C4-2B (cell line): ENCODE measurements around the gene TOM1L1.

Experiments
- H3K27ac ChIP-seq: fragments of 450-650 bp; 2 replicates; pipeline ENCODE4 v1.5.1; 2017
- CTCF ChIP-seq: fragments of 450-650 bp; conservative IDR thresholded peaks from 2 replicates; pipeline ENCODE4 v1.5.1; 2017; ENCODE audit warnings: mild to moderate bottlenecking
- ZFX ChIP-seq: fragments of 450-650 bp; IDR thresholded peaks from 2 replicates; pipeline ENCODE4 v1.6.1; 2017

TOM1L1 gene

GRCh38 chr17:54883939-54884338 lies 16.7 kb upstream of the TOM1L1 start:
- TF ChIP-seq ZFX (no peak), CTCF (no peak)
- no peak overlapping the region for H3K27ac ChIP-seq

GRCh38 chr17:54887787-54888186 lies 12.9 kb upstream of the TOM1L1 start:
- H3K27ac ChIP-seq = no peak overlapping the region
- no peak for TF ChIP-seq CTCF
- no peak for TF ChIP-seq ZFX

GRCh38 chr17:54888254-54888653 lies 12.4 kb upstream of the TOM1L1 start:
- TF ChIP-seq CTCF = no peak
- TF ChIP-seq ZFX = no peak
- H3K27ac ChIP-seq = no peak overlapping the region

- H3K27ac ChIP-seq = no peak overlapping the region
- TF ChIP-seq CTCF (no peak), ZFX (no peak)
Measured at GRCh38 chr17:54888981-54889380, 11.7 kb upstream of the TOM1L1 start.

- TF ChIP-seq ZFX (no peak), CTCF (peak; percentile 71)
Measured at GRCh38 chr17:54891176-54891821, 9.4 kb upstream of the TOM1L1 start.

GRCh38 chr17:54892360-54892759 lies 8.3 kb upstream of the TOM1L1 start:
- no peak overlapping the region for H3K27ac ChIP-seq
- TF ChIP-seq ZFX = no peak

More at GRCh38 chr17:54891176-54891821, 9.4 kb upstream of the TOM1L1 start:
- H3K27ac ChIP-seq = no peak overlapping the region

GRCh38 chr17:54898576-54898975 lies 2.1 kb upstream of the TOM1L1 start:
- TF ChIP-seq CTCF (no peak), ZFX (no peak)
- H3K27ac ChIP-seq = no peak overlapping the region

- no peak overlapping the region for H3K27ac ChIP-seq
- no peak for TF ChIP-seq CTCF
- TF ChIP-seq ZFX = no peak
Measured at GRCh38 chr17:54899201-54899600, 1.5 kb upstream of the TOM1L1 start.
